SK-N-SH (cell line): ENCODE measurements around the gene PRMT7. TPM values are rescaled to one million over a fixed set of nuclear protein-coding genes. Genes with fewer than 3 reads are reported as not detected.

ENCODE experiments used
- CTCF ChIA-PET: fragments of 300-600, 350-600 bp; formaldehyde crosslinking; extraction: SDS; loops from one replicate; lab custom pipeline; 2021; lab: Yijun Ruan, JAX
- POLR2A ChIA-PET: fragments of 350-600 bp; sonication (Branson Sonifier 250); formaldehyde crosslinking; extraction: SDS; loops from one replicate; lab custom pipeline; 2020; ENCODE audit warnings: antibody characterized with exemption, inconsistent platforms; lab: Yijun Ruan, JAX
- DNase-seq: peaks from one replicate; pipeline ENCODE4 v3.0.0; 2012
- H2AFZ ChIP-seq: fragments of 200-600 bp; sonication (generic); 2 replicates; pipeline ENCODE4 v1.8.1; 2016; ENCODE audit warnings: antibody characterized with exemption, mild to moderate bottlenecking, low read depth
- H3F3A ChIP-seq: fragments of 200-600 bp; sonication (generic); replicated peaks from 2 replicates; pipeline ENCODE3; 2016; ENCODE audit warnings: antibody characterized with exemption, mild to moderate bottlenecking; ENCODE audit not compliant: insufficient read depth
- H3K27ac ChIP-seq, 2 experiments: fragments of 200-500 bp in 1 of 2; fragments of 200-600 bp in 1 of 2; sonication (Bioruptor generic) in 1 of 2; sonication (generic), shearing (Covaris generic) in 1 of 2; 2 replicates each; pipeline versions ENCODE4 v1.5.1 to v1.6.1; 2014 to 2016; ENCODE audit warnings: low read depth in 2 of 2, inconsistent platforms in 1 of 2, low read length in 1 of 2, mild to moderate bottlenecking in 1 of 2, mixed read lengths in 1 of 2
- H3K27me3 ChIP-seq: fragments of 200-600 bp; sonication (generic), shearing (Covaris generic); 2 replicates; pipeline ENCODE4 v1.6.1; 2016; ENCODE audit warnings: mixed run types; ENCODE audit not compliant: insufficient read depth
- H3K36me3 ChIP-seq, 2 experiments: fragments of 200-500 bp in 1 of 2; fragments of 200-600 bp in 1 of 2; sonication (Bioruptor generic) in 1 of 2; sonication (generic) in 1 of 2; replicated peaks in 1 of 2; 2 replicates each; pipeline versions ENCODE3 to v1.5.1; 2014 to 2016; ENCODE audit warnings: low read length in 1 of 2, mild to moderate bottlenecking in 1 of 2; ENCODE audit not compliant: insufficient read depth in 2 of 2, control insufficient read depth in 1 of 2
- H3K4me1 ChIP-seq, 2 experiments: fragments of 200-500 bp in 1 of 2; fragments of 200-600 bp in 1 of 2; sonication (Bioruptor generic) in 1 of 2; sonication (generic), shearing (Covaris generic) in 1 of 2; 2 replicates each; pipeline versions ENCODE4 v1.5.1 to v1.6.1; 2014 to 2016; ENCODE audit warnings: low read depth in 1 of 2, low read length in 1 of 2, mixed run types in 1 of 2; ENCODE audit not compliant: insufficient read depth in 2 of 2, control insufficient read depth in 1 of 2
- H3K4me2 ChIP-seq: fragments of 200-600 bp; sonication (generic), shearing (Covaris generic); 2 replicates; pipeline ENCODE4 v1.6.1; 2017; ENCODE audit warnings: mixed run types
- H3K4me3 ChIP-seq, 2 experiments: fragments of 200-500 bp in 1 of 2; fragments of 200-600 bp in 1 of 2; sonication (Bioruptor generic) in 1 of 2; sonication (generic), shearing (Covaris generic) in 1 of 2; 2 replicates each; pipeline versions ENCODE4 v1.5.1 to v1.8.1; 2014 to 2016; ENCODE audit warnings: low read depth in 2 of 2, inconsistent platforms in 1 of 2, low read length in 1 of 2, mild to moderate bottlenecking in 1 of 2, mixed read lengths in 1 of 2, moderate library complexity in 1 of 2
- H3K79me2 ChIP-seq: fragments of 200-600 bp; sonication (generic); 2 replicates; pipeline ENCODE4 v1.8.1; 2017; ENCODE audit warnings: mild to moderate bottlenecking; ENCODE audit not compliant: insufficient read depth
- H3K9ac ChIP-seq: fragments of 200-600 bp; sonication (generic); 2 replicates; pipeline ENCODE4 v1.6.1; 2017; ENCODE audit warnings: mixed run types
- H3K9me2 ChIP-seq: fragments of 200-600 bp; sonication (generic); 2 replicates; pipeline ENCODE4 v1.6.1; 2017; ENCODE audit warnings: mixed run types
- H3K9me3 ChIP-seq: fragments of 200-600 bp; sonication (generic); 2 replicates; pipeline ENCODE4 v1.6.1; 2017; ENCODE audit warnings: mixed run types, mild to moderate bottlenecking, moderate library complexity
- H4K20me1 ChIP-seq: fragments of 200-600 bp; sonication (generic); 2 replicates; pipeline ENCODE4 v1.6.1; 2017; ENCODE audit warnings: mild to moderate bottlenecking, mixed run types; ENCODE audit not compliant: insufficient read depth
- CHD2 ChIP-seq: fragments of 150-350 bp; IDR thresholded peaks from 2 replicates; pipeline ENCODE4 v1.6.1; 2018; ENCODE audit warnings: low read length; ENCODE audit not compliant: partially characterized antibody
- EP300 ChIP-seq, 2 experiments: IDR thresholded peaks; 2 replicates each; pipeline versions ENCODE4 v1.4.0 to v1.6.1; 2012; ENCODE audit warnings: borderline replicate concordance in 1 of 2, low read depth in 1 of 2, low read length in 1 of 2
- FOXJ3 ChIP-seq: sonication (generic); formaldehyde crosslinking; IDR thresholded peaks from 2 replicates; pipeline ENCODE4 v1.5.1; 2020; ENCODE audit warnings: mild to moderate bottlenecking, missing genetic modification reagents
- POLR2AphosphoS5 ChIP-seq: IDR thresholded peaks from 2 replicates; pipeline ENCODE4 v1.6.1; 2012; ENCODE audit warnings: low read depth, low read length
- RAD21 ChIP-seq: IDR thresholded peaks from 2 replicates; pipeline ENCODE4 v1.6.1; 2012; ENCODE audit warnings: mild to moderate bottlenecking, low read length
- RCOR1 ChIP-seq: fragments of 150-350 bp; IDR thresholded peaks from 2 replicates; pipeline ENCODE4 v1.6.1; 2017; ENCODE audit warnings: antibody characterized with exemption, low read length
- REST ChIP-seq: IDR thresholded peaks from 2 replicates; pipeline ENCODE4 v1.6.1; 2012; ENCODE audit warnings: mild to moderate bottlenecking, low read depth, low read length, moderate library complexity
- RFX5 ChIP-seq: IDR thresholded peaks from 2 replicates; pipeline ENCODE4 v1.6.1; 2012; ENCODE audit warnings: mild to moderate bottlenecking, improper control_type of control experiment, low read length
- TEAD4 ChIP-seq: IDR thresholded peaks from 2 replicates; pipeline ENCODE4 v1.4.0; 2012; ENCODE audit warnings: mild to moderate bottlenecking, borderline replicate concordance; ENCODE audit not compliant: insufficient read depth
- ZBTB33 ChIP-seq: IDR thresholded peaks from 2 replicates; pipeline ENCODE4 v1.4.0; 2012; ENCODE audit warnings: low read depth, borderline replicate concordance
- WGBS: methylation state at CpG from one replicate; pipeline ENCODE4 v1.1.6; 2017; ENCODE audit warnings: low lambda C conversion rate; 5-methylcytosine and 5-hydroxymethylcytosine counted together
- polyA plus RNA-seq, 3 experiments: library from polyadenylated mRNA; depleted of rRNA; stranded (reverse); fragments of >200 nt; gene quantifications; 2 replicates each; pipeline ENCODE4 v1.2.3, GENCODE V29; 2012

The PRMT7 gene
- polyA plus RNA-seq, 1 of the 3 experiments (the other 2 are of a cell fraction) = 46.0 TPM

GRCh38 chr16:68273459-68273858, 37.4 kb upstream of the PRMT7 start:
- CTCF ChIA-PET = interaction anchor here (1.0 to 1.8 kb wide), 3 partner anchors 9 to 56 kb away, joined by 4 to 10 read pairs (median 8); partner anchors contain the start of gene SLC7A6
- Histone ChIP-seq H4K20me1 (peaks cover 21% of the 10 kb centered on the region), H3K4me1 (no peaks in the 10 kb centered on the region; a peak in 1 of 4 replicates), H2AFZ (no peak overlapping the region), H3F3A (no peaks in the 10 kb centered on the region), H3K27ac (no peak overlapping the region), H3K9me2 (no peaks in the 10 kb centered on the region), H3K27me3 (no peaks in the 10 kb centered on the region), H3K9ac (no peak overlapping the region), H3K36me3 (peaks cover 3 to 8% of the 10 kb centered on the region in 2 experiments), H3K4me3 (no peak overlapping the region), H3K79me2 (peaks cover 84% of the 10 kb centered on the region), H3K4me2 (no peak overlapping the region), H3K9me3 (no peaks in the 10 kb centered on the region)
- WGBS = 94% methylated on average over 5 of the region's 5 CpGs
- POLR2A ChIA-PET = no interaction called here
- no peak for DNase-seq
- TF ChIP-seq FOXJ3 (CRISPR knock-in tag) = no peak
- TF ChIP-seq RFX5 = no peak
- no peak for TF ChIP-seq RAD21
- TF ChIP-seq CHD2 = no peak

DNA sequence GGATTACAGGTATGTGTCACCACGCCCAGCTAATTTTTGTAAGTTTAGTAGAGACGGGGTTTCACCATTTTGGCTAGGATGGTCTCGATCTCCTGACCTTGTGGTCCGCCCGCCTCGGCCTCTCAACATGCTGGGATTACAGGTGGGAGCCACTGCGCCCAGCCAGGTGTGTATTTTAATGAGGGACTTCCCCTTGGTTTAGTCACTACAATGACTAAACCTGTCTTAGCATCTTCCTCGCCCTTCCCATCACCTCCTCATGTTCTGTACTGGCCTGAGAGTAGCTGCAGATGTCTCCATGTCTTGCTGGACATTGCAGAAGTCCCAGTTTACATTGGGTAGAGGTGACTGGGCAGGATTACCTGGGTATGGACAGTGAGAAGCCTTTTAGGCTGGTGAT, 36.9 kb upstream of the PRMT7 start:
- CTCF ChIA-PET = interaction anchor here (1.4 to 2.0 kb wide), 2 partner anchors 10 to 12 kb away, joined by 4 to 10 read pairs; partner anchors contain the start of gene SLC7A6
- H3K27ac ChIP-seq = no peak overlapping the region
- peaks cover 21% of the 10 kb centered on the region for H4K20me1 ChIP-seq
- no peaks in the 10 kb centered on the region for H3K9me3 ChIP-seq
- POLR2A ChIA-PET = no interaction called here
- H3K4me1 ChIP-seq = no peaks in the 10 kb centered on the region; a peak in 1 of 4 replicates
- TF ChIP-seq ZBTB33 = no peak
- no peak for TF ChIP-seq RCOR1
- TF ChIP-seq TEAD4 = no peak
- no peak for TF ChIP-seq POLR2AphosphoS5
- TF ChIP-seq EP300 (IDR thresholded peaks at IDR 0.05; ENCODE audit: borderline replicate concordance in 1 of 2, low read depth in 1 of 2, low read length in 1 of 2) = no peak
- no peak for TF ChIP-seq RFX5
- no peak for TF ChIP-seq REST
- peaks cover 3 to 8% of the 10 kb centered on the region in 2 experiments for H3K36me3 ChIP-seq
- H3K9ac ChIP-seq = no peak overlapping the region
- WGBS = 92% methylated on average over 5 of the region's 8 CpGs
- H3K4me3 ChIP-seq = no peak overlapping the region
- H2AFZ ChIP-seq = no peak overlapping the region
- no peaks in the 10 kb centered on the region for H3F3A ChIP-seq
- H3K9me2 ChIP-seq = no peaks in the 10 kb centered on the region
- no peak for DNase-seq
- H3K79me2 ChIP-seq = peaks cover 84% of the 10 kb centered on the region
- H3K4me2 ChIP-seq = no peak overlapping the region
- no peaks in the 10 kb centered on the region for H3K27me3 ChIP-seq
